GM12875 (cell line): ENCODE data around the gene TXNL4A.

ENCODE experiments used
- H3K4me3 ChIP-seq: one replicate; pipeline ENCODE4 v1.5.1; 2011; ENCODE audit warnings: low read depth, low read length, control low read depth
- TF ChIP-seq, protein P1 (sequence below): IDR thresholded peaks from 2 replicates; pipeline ENCODE4 v1.5.1; 2011; ENCODE audit warnings: low read depth, mild to moderate bottlenecking, control low read depth, inconsistent platforms, low read length, moderate library complexity, borderline replicate concordance; ENCODE audit not compliant: insufficient read depth

The TXNL4A gene

GRCh38 chr18:79982736-79983135 is 5.6 kb downstream of the TXNL4A start:
- TF ChIP-seq, protein P1, sequence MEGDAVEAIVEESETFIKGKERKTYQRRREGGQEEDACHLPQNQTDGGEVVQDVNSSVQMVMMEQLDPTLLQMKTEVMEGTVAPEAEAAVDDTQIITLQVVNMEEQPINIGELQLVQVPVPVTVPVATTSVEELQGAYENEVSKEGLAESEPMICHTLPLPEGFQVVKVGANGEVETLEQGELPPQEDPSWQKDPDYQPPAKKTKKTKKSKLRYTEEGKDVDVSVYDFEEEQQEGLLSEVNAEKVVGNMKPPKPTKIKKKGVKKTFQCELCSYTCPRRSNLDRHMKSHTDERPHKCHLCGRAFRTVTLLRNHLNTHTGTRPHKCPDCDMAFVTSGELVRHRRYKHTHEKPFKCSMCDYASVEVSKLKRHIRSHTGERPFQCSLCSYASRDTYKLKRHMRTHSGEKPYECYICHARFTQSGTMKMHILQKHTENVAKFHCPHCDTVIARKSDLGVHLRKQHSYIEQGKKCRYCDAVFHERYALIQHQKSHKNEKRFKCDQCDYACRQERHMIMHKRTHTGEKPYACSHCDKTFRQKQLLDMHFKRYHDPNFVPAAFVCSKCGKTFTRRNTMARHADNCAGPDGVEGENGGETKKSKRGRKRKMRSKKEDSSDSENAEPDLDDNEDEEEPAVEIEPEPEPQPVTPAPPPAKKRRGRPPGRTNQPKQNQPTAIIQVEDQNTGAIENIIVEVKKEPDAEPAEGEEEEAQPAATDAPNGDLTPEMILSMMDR, result no peak
- H3K4me3 ChIP-seq, result no peak overlapping the region

GRCh38 chr18:79980585-79980984 is 7.8 kb downstream of the TXNL4A start:
- TF ChIP-seq, protein P1, result no peak
- no peak overlapping the region for H3K4me3 ChIP-seq

DNA sequence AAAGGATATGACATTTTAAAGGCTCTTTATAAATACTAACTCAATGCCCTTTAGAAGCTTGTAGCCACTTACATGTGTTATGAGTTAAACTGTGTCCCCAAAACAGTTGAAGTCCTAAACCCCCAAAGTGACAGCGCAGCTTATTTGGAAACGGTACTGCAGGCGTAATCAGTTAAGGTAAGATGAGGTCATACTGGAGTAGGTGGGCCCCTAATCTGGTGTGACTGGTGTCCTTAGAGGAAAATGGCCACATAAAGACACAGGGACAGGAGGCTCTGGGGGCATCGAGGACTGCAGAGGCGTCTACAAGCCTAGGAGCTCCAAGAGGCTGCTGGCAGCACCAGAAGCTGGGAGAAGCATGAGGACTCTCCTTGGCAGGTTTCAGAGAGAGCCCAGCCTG is 8.5 kb downstream of the TXNL4A start:
- TF ChIP-seq, protein P1, result no peak
- no peak overlapping the region for H3K4me3 ChIP-seq

- no peak overlapping the region for H3K4me3 ChIP-seq
- TF ChIP-seq, protein P1, result no peak
Measured at GRCh38 chr18:79975985-79976680, 12.2 kb downstream of the TXNL4A start.

DNA sequence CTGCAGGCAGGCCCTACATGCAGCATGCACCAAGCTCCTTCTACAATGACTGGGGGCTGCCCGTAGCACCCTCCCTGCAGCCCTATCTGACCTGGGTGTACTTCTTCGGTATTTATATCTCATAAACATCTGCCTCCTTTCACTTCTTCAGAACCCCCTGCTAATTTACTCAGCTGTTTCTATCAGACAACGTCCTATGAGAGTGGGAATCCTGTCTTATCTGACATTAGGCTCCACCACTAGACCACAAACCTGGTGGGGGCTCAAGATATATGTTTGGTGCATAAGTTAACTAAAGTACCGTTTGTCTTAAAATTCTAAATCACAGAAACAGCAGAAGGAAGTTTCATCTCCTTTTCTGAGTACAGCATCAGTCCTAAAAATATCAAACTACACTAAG is 13.3 kb downstream of the TXNL4A start:
- no peak overlapping the region for H3K4me3 ChIP-seq
- TF ChIP-seq, protein P1, result no peak

- no peak overlapping the region for H3K4me3 ChIP-seq
- TF ChIP-seq, protein P1, result no peak
Measured at GRCh38 chr18:79974025-79974654, 14.2 kb downstream of the TXNL4A start.

DNA sequence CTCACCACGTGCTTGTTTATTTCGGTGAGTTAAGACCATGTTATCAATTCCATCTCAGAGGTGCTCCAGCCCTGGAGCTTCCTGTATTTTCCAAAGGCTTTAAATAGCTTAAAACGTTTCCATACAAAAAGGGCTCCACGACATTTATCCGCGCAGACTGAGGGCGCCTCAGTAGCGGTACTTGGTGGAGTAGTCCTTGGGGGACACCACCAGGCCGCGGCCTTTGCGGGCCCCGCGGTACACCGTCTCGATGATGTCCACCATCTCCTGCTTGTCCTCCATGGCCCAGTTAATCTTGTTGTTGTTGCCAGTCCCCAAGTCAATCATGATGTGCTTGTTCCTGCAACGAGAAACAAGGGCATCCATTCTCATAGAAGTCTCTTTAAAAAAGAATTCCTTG is 14.8 kb downstream of the TXNL4A start:
- no peak overlapping the region for H3K4me3 ChIP-seq
- TF ChIP-seq, protein P1, result no peak
